Suprapubic skin (tissue), 4 donors: ENCODE data around the gene DIPK1B. TPM values are rescaled to one million over a fixed set of nuclear protein-coding genes. Genes with fewer than 3 reads are reported as not detected.

ENCODE experiments used
- DNase-seq, 2 donors: peaks; one replicate each; pipeline ENCODE4 v3.0.0-alpha.2; 2019; ENCODE audit warnings: low spot score in 2 of 2
- H3K27ac ChIP-seq: fragments of 200-600 bp; sonication (generic); one replicate; pipeline ENCODE4 v1.5.1; 2019
- H3K27me3 ChIP-seq: fragments of 200-600 bp; sonication (generic); one replicate; pipeline ENCODE4 v1.5.1; 2019
- H3K36me3 ChIP-seq: fragments of 200-600 bp; sonication (generic); one replicate; pipeline ENCODE4 v1.5.1; 2019
- H3K4me1 ChIP-seq: fragments of 200-600 bp; sonication (generic); one replicate; pipeline ENCODE4 v1.5.1; 2019
- H3K4me3 ChIP-seq: fragments of 200-600 bp; sonication (generic); one replicate; pipeline ENCODE4 v1.5.1; 2019; ENCODE audit warnings: mild to moderate bottlenecking
- H3K9me3 ChIP-seq: fragments of 200-600 bp; sonication (generic); one replicate; pipeline ENCODE4 v1.5.1; 2019
- EP300 ChIP-seq: sonication (generic); formaldehyde crosslinking; IDR thresholded peaks from one replicate; pipeline ENCODE4 v1.6.1; 2017; ENCODE audit warnings: antibody characterized with exemption
- POLR2A ChIP-seq, 2 donors: fragments of 450-650 bp; IDR thresholded peaks; one replicate each; pipeline ENCODE4 v1.6.1; 2017; ENCODE audit warnings: antibody characterized with exemption in 2 of 2, mild to moderate bottlenecking in 2 of 2, moderate library complexity in 2 of 2
- POLR2AphosphoS5 ChIP-seq, 3 donors: sonication (generic); formaldehyde crosslinking; IDR thresholded peaks; one replicate each; pipeline ENCODE4 v1.6.1; 2017; ENCODE audit warnings: antibody characterized with exemption in 3 of 3
- WGBS: methylation state at CpG from one replicate; pipeline ENCODE4 v1.1.5; 2018; 5-methylcytosine and 5-hydroxymethylcytosine counted together
- total RNA-seq, 4 donors: library from RNA; depleted of rRNA; stranded (reverse); fragments of >200 nt; gene quantifications; one replicate each; pipeline ENCODE4 v1.1.0, GENCODE V29; 2016
- TF ChIP-seq, protein P1 (sequence below), 2 donors: fragments of 200-600 bp in 1 of 2; fragments of 450-650 bp in 1 of 2; sonication (generic) in 1 of 2; IDR thresholded peaks; one replicate each; pipeline ENCODE4 v1.5.1; 2016 to 2019; ENCODE audit warnings: antibody characterized with exemption in 2 of 2, mild to moderate bottlenecking in 1 of 2, moderate library complexity in 1 of 2

Gene DIPK1B
- total RNA-seq, 4 donors from 2014 or later, result 3.8 to 13.1 (median 6.3) TPM

DNA sequence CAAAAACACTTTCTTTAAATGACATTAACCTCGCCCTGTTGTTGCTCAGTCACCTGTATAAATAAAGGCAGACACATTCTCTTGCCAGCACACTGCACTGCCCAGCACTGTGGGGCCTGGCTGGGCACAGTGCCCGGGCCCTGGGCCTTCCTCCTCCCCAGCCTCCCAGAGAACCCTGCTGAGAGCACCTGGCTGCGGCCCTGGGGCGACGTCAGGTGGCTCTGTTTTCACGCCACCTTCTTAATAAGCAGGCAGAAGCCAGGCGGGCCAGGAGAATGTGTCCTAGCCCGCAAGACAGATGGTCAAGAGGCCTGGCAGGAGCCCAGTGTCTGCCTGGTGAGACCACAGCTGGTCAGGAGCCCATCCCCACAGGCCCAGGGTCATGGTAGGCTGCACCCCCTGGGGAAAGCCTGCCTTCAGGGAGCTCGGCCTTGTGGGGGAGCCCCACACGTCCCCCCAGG lies 16.9 kb upstream of the DIPK1B start:
- H3K27ac ChIP-seq, result peak overlapping the region; percentile 4
- no peak overlapping the region for H3K4me3 ChIP-seq
- peaks cover 16% of the 10 kb centered on the region for H3K27me3 ChIP-seq
- no peaks in the 10 kb centered on the region for H3K36me3 ChIP-seq
- H3K9me3 ChIP-seq, result no peaks in the 10 kb centered on the region
- WGBS, result 72% methylated on average over 10 of the region's 10 CpGs
- DNase-seq, result no peak
- H3K4me1 ChIP-seq, result peaks cover 31% of the 10 kb centered on the region
- TF ChIP-seq, protein P1, sequence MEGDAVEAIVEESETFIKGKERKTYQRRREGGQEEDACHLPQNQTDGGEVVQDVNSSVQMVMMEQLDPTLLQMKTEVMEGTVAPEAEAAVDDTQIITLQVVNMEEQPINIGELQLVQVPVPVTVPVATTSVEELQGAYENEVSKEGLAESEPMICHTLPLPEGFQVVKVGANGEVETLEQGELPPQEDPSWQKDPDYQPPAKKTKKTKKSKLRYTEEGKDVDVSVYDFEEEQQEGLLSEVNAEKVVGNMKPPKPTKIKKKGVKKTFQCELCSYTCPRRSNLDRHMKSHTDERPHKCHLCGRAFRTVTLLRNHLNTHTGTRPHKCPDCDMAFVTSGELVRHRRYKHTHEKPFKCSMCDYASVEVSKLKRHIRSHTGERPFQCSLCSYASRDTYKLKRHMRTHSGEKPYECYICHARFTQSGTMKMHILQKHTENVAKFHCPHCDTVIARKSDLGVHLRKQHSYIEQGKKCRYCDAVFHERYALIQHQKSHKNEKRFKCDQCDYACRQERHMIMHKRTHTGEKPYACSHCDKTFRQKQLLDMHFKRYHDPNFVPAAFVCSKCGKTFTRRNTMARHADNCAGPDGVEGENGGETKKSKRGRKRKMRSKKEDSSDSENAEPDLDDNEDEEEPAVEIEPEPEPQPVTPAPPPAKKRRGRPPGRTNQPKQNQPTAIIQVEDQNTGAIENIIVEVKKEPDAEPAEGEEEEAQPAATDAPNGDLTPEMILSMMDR (IDR thresholded peaks at IDR 0.05), result no peak
- TF ChIP-seq POLR2AphosphoS5 (IDR thresholded peaks at IDR 0.05) (no peak), POLR2A (IDR thresholded peaks at IDR 0.05) (no peak), EP300 (no peak)

DNA sequence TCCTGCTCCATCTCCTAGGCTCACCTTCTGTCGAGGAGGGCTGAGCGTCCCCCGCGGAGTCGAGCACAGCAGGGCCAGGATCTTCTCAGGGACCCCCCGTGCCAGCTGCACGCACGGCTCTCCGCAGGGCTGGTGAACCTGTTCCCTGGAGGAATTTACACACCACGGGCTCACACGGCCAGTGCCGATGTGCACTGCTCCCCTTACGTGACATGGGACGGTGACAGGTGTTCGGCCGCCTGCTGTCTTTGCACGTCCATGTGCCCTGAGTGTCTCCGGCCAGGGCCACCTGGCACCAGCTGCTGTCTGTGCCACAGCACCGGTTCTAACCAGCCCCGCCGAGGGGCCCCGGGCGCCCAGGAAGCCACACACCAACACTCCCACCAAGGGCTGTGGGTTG lies 16.4 kb upstream of the DIPK1B start:
- peaks cover 31% of the 10 kb centered on the region for H3K4me1 ChIP-seq
- no peaks in the 10 kb centered on the region for H3K9me3 ChIP-seq
- no peaks in the 10 kb centered on the region for H3K36me3 ChIP-seq
- DNase-seq, result no peak
- no peak overlapping the region for H3K4me3 ChIP-seq
- TF ChIP-seq, protein P1 (IDR thresholded peaks at IDR 0.05), result no peak
- TF ChIP-seq POLR2A (IDR thresholded peaks at IDR 0.05), result no peak
- no peak for TF ChIP-seq POLR2AphosphoS5 (IDR thresholded peaks at IDR 0.05)
- no peak for TF ChIP-seq EP300
- no peak overlapping the region for H3K27ac ChIP-seq
- 82% methylated on average over 18 of the region's 23 CpGs for WGBS
- peaks cover 19% of the 10 kb centered on the region for H3K27me3 ChIP-seq

DNA sequence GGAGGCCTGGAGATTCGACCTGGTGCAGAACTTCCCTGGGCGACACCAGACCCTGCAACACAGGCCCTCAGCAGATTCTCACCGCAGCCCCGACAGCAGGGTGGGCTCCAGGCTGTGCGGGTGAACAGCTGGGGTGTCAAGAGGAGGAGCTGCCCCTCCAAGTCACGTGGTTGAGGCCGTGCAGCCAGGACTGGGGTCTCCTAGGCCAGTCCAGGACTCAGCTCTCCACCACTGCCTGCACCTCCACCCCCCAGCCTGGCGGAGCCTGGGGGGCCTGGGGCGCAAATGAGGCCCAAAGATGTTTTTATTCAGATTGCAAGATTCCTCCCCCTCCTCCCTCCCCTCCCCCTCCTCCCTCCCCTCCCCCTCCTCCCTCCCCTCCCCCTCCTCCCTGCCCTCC lies 15.9 kb upstream of the DIPK1B start:
- TF ChIP-seq EP300 (no peak), POLR2A (IDR thresholded peaks at IDR 0.05) (no peak), POLR2AphosphoS5 (IDR thresholded peaks at IDR 0.05) (no peak)
- TF ChIP-seq, protein P1 (IDR thresholded peaks at IDR 0.05), result no peak
- Histone ChIP-seq H3K36me3 (no peaks in the 10 kb centered on the region), H3K4me3 (no peak overlapping the region), H3K9me3 (no peaks in the 10 kb centered on the region), H3K27ac (no peak overlapping the region), H3K27me3 (peaks cover 24% of the 10 kb centered on the region), H3K4me1 (peaks cover 31% of the 10 kb centered on the region)
- DNase-seq, result no peak
- 89% methylated on average over 7 of the region's 9 CpGs for WGBS

DNA sequence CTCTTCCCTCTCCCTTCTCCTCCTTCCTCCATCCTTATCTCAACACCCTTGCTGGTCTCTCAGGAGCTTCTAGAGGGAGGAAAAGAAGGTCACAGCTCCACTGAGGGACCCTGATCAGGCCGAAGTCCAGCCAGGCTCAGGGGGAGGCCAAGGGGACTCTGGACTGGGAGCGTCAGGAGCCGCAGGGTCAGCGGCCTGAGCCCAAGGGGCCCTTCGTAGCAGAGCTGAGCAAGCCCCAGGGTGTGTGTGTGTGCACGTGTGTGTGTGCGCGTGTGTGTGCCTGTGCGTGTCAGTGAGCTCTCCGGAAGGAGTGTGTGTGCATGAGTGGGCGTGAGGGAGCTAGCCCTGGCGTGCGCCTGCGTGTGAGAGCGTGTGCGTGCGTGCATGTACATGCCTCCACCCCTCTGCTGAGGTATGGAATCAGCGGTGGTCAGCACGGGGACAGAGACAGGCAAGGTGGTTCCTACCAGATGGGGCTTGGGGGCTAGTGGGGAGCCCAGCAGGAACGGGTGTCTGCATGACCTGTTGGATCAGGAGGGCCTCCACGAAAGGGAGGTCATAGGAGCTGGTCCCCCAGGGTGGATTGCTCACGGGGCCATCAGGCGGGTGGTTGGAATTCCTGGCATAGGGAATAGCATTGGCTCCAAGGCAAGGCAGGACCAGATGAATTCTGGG lies 15.1 kb upstream of the DIPK1B start:
- TF ChIP-seq POLR2A (IDR thresholded peaks at IDR 0.05), result no peak
- TF ChIP-seq, protein P1 (IDR thresholded peaks at IDR 0.05), result no peak
- TF ChIP-seq EP300, result no peak
- TF ChIP-seq POLR2AphosphoS5 (IDR thresholded peaks at IDR 0.05), result no peak
- Histone ChIP-seq H3K4me3 (no peak overlapping the region), H3K27me3 (peaks cover 27% of the 10 kb centered on the region), H3K27ac (no peak overlapping the region), H3K9me3 (no peaks in the 10 kb centered on the region), H3K4me1 (peaks cover 31% of the 10 kb centered on the region), H3K36me3 (no peaks in the 10 kb centered on the region)
- WGBS, result 60% methylated on average over 3 of the region's 23 CpGs
- DNase-seq, result no peak

DNA sequence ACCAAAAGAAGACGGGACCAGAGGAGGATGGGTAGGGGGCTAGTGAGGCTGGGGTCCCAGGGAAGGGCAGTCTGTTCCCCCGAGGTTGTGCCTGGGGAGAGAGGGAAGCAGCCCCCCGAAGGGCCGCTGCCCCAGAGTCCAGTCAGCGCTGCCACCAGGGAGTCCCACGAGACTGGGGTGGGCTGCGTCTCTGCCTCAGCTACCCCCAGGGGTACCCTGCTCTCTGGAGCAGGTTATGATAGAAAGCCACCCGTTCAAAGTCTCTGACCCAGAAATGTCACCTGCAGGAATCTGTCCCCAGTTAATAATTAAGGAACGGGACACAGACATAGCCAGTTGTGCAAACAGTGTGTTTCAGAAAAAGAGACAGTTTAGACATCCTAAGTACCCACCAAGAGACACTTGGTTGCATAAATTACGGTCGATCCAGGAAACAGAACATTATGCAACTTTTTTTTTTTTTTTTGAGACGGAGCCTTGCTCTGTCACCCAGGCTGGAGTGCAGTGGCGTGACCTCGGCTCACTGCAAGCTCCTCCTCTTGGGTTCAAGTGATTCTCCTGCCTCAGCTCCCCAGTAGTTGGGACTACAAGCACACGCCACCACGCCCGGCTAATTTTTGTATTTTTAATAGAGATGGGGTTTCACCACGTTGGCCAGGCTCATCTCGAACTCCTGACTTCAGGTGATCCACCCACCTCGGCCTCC lies 14.4 kb upstream of the DIPK1B start:
- Histone ChIP-seq H3K36me3 (no peaks in the 10 kb centered on the region), H3K4me1 (peaks cover 31% of the 10 kb centered on the region), H3K27me3 (peaks cover 27% of the 10 kb centered on the region), H3K4me3 (no peak overlapping the region), H3K9me3 (no peaks in the 10 kb centered on the region), H3K27ac (no peak overlapping the region)
- no peak for DNase-seq
- no peak for TF ChIP-seq EP300
- TF ChIP-seq POLR2A (IDR thresholded peaks at IDR 0.05), result no peak
- no peak for TF ChIP-seq POLR2AphosphoS5 (IDR thresholded peaks at IDR 0.05)
- TF ChIP-seq, protein P1 (IDR thresholded peaks at IDR 0.05), result no peak
- 64% methylated on average over 15 of the region's 20 CpGs for WGBS
